ENCODE data around the gene CD320. TPM values are rescaled to one million over a fixed set of nuclear protein-coding genes. Genes with fewer than 3 reads are reported as not detected.
"Not testable (repeated sequence)": the region's sequence is repeated elsewhere in the genome, so short reads cannot be mapped to it uniquely, and the experiment has no call there.

The CD320 gene
- total RNA-seq, 1 donor from 2014 or later = 55.2 TPM

- DNase-seq (ENCODE audit: low spot score) = no peak
These were observed 25.8 kb upstream of the CD320 start for GRCh38 chr19:8333767-8334457.

GRCh38 chr19:8332976-8333766 is 25.0 kb upstream of the CD320 start:
- no peak for DNase-seq (ENCODE audit: low spot score)

- no peak for DNase-seq (ENCODE audit: low spot score)
These were observed 23.2 kb upstream of the CD320 start for GRCh38 chr19:8331263-8331845.

- DNase-seq (ENCODE audit: low spot score) = no peak
These were observed 21.8 kb upstream of the CD320 start for GRCh38 chr19:8329996-8330395.

GRCh38 chr19:8325454-8325853 is 17.3 kb upstream of the CD320 start:
- DNase-seq (ENCODE audit: low spot score) = no peak

GRCh38 chr19:8324186-8325050 is 16.3 kb upstream of the CD320 start:
- no peak for DNase-seq (ENCODE audit: low spot score)

GRCh38 chr19:8323781-8324185 is 15.6 kb upstream of the CD320 start:
- no peak for DNase-seq (ENCODE audit: low spot score)

- DNase-seq (ENCODE audit: low spot score) = no peak
These were observed 14.5 kb upstream of the CD320 start for GRCh38 chr19:8322638-8322997.

GRCh38 chr19:8321986-8322637 is 14.0 kb upstream of the CD320 start:
- no peak for DNase-seq (ENCODE audit: low spot score)

GRCh38 chr19:8321067-8321985 is 13.2 kb upstream of the CD320 start, which contains the start of the genes NDUFA7 and RPS28:
TSS of gene NDUFA7 (minus strand) at chr19:8321375. CDS start at chr19:8321358, 17 bp downstream.
TSS of gene RPS28 (plus strand) at chr19:8321496. CDS start at chr19:8321531, 35 bp downstream.
- DNase-seq (ENCODE audit: low spot score) = peak; percentile 99

GRCh38 chr19:8320564-8321066 is 12.5 kb upstream of the CD320 start:
- DNase-seq (ENCODE audit: low spot score) = no peak

GRCh38 chr19:8319807-8320520 is 11.8 kb upstream of the CD320 start:
- no peak for DNase-seq (ENCODE audit: low spot score)

- not testable (repeated sequence) for DNase-seq (ENCODE audit: low spot score)
These were observed 10.7 kb upstream of the CD320 start for GRCh38 chr19:8318835-8319234.

- no peak for DNase-seq (ENCODE audit: low spot score)
These were observed 8.4 kb upstream of the CD320 start for GRCh38 chr19:8316351-8317125.

GRCh38 chr19:8314981-8315640 is 7.0 kb upstream of the CD320 start:
- DNase-seq (ENCODE audit: low spot score) = not testable (repeated sequence)

GRCh38 chr19:8311461-8312260 is 3.5 kb upstream of the CD320 start:
- peak; percentile 84 for DNase-seq (ENCODE audit: low spot score)
